C4-2B (cell line): ENCODE measurements around the gene MLXIP.

Experiments used
- CTCF ChIP-seq: fragments of 450-650 bp; conservative IDR thresholded peaks from 2 replicates; pipeline ENCODE4 v1.5.1; 2017; ENCODE audit warnings: mild to moderate bottlenecking
- ZFX ChIP-seq: fragments of 450-650 bp; IDR thresholded peaks from 2 replicates; pipeline ENCODE4 v1.6.1; 2017

GRCh38 chr12:122086116-122086515 lies 7.6 kb downstream of the MLXIP start:
- TF ChIP-seq CTCF: no peak
- TF ChIP-seq ZFX: no peak
